Measurements from ENCODE around the gene VGLL4.
"Not testable (repeated sequence)": the region's sequence is repeated elsewhere in the genome, so short reads cannot be mapped to it uniquely, and the experiment has no call there.

The VGLL4 gene

GRCh38 chr3:11596387-11596786 is 47.3 kb downstream of the VGLL4 start:
- no peaks in the 10 kb centered on the region for H4K20me1 ChIP-seq (ENCODE audit: low read depth, low read length)
- H3K4me3 ChIP-seq (ENCODE audit: insufficient read depth, low read length, poor library complexity, severe bottlenecking): no peak overlapping the region
- no peak overlapping the region for H3K4me2 ChIP-seq (ENCODE audit: low read depth, low read length, poor library complexity, severe bottlenecking)
- no peak overlapping the region for H3K9ac ChIP-seq (ENCODE audit: low read length)
- no peak for TF ChIP-seq CTCF (IDR thresholded peaks at IDR 0.05; ENCODE audit: insufficient read depth, low read length, poor library complexity, severe bottlenecking)
- H3F3A ChIP-seq (ENCODE audit: insufficient read depth): peaks cover 22% of the 10 kb centered on the region
- H3K9me2 ChIP-seq (replicated peaks; ENCODE audit: insufficient read depth, low read length): no peaks in the 10 kb centered on the region
- H2AFZ ChIP-seq (ENCODE audit: low read depth, low read length, severe bottlenecking): no peak overlapping the region
- H3K79me2 ChIP-seq (ENCODE audit: insufficient read depth, low read length): peaks cover 85% of the 10 kb centered on the region
- H3K36me3 ChIP-seq (ENCODE audit: low read length): peaks cover 28% of the 10 kb centered on the region
- H3K27ac ChIP-seq (ENCODE audit: low read depth, low read length): peak overlapping the region; percentile 16; the same call in 1 of the 2 replicates
- H3K9me3 ChIP-seq (ENCODE audit: insufficient read depth, low read length): peaks cover 12% of the 10 kb centered on the region; the same call in 1 of the 2 replicates
- no peaks in the 10 kb centered on the region for H3K27me3 ChIP-seq (ENCODE audit: low read length)

- Histone ChIP-seq H3K36me3 (ENCODE audit: low read length) (peaks cover 25% of the 10 kb centered on the region), H3F3A (ENCODE audit: insufficient read depth) (peaks cover 11% of the 10 kb centered on the region; the same call in 1 of the 2 replicates), H3K79me2 (ENCODE audit: insufficient read depth, low read length) (peaks cover 88% of the 10 kb centered on the region), H3K9me3 (ENCODE audit: insufficient read depth, low read length) (peaks cover 12% of the 10 kb centered on the region; the same call in 1 of the 2 replicates)
- H3K27me3 ChIP-seq (ENCODE audit: low read length); H3K9ac ChIP-seq (ENCODE audit: low read length); H2AFZ ChIP-seq (ENCODE audit: low read depth, low read length, severe bottlenecking); H4K20me1 ChIP-seq (ENCODE audit: low read depth, low read length); H3K9me2 ChIP-seq (replicated peaks; ENCODE audit: insufficient read depth, low read length); H3K27ac ChIP-seq (ENCODE audit: low read depth, low read length); H3K4me2 ChIP-seq (ENCODE audit: low read depth, low read length, poor library complexity, severe bottlenecking); H3K4me3 ChIP-seq (ENCODE audit: insufficient read depth, low read length, poor library complexity, severe bottlenecking): not testable (repeated sequence)
Observed at GRCh38 chr3:11595024-11595423, 48.7 kb downstream of the VGLL4 start.

GRCh38 chr3:11593318-11594034 is 50.2 kb downstream of the VGLL4 start:
- H2AFZ ChIP-seq (ENCODE audit: low read depth, low read length, severe bottlenecking): no peak overlapping the region
- peaks cover 21% of the 10 kb centered on the region for H3K36me3 ChIP-seq (ENCODE audit: low read length)
- no peak overlapping the region for H3K4me3 ChIP-seq (ENCODE audit: insufficient read depth, low read length, poor library complexity, severe bottlenecking)
- no peak overlapping the region for H3K27ac ChIP-seq (ENCODE audit: low read depth, low read length)
- H3K9me2 ChIP-seq (replicated peaks; ENCODE audit: insufficient read depth, low read length): no peaks in the 10 kb centered on the region
- H3K79me2 ChIP-seq (ENCODE audit: insufficient read depth, low read length): peaks cover 89% of the 10 kb centered on the region
- TF ChIP-seq EZH2phosphoT487 (conservative IDR thresholded peaks at IDR 0.05; ENCODE audit: low read length): no peak
- TF ChIP-seq CTCF (IDR thresholded peaks at IDR 0.05; ENCODE audit: insufficient read depth, low read length, poor library complexity, severe bottlenecking): no peak
- H3K4me2 ChIP-seq (ENCODE audit: low read depth, low read length, poor library complexity, severe bottlenecking): no peak overlapping the region
- H3K9ac ChIP-seq (ENCODE audit: low read length): no peak overlapping the region
- no peaks in the 10 kb centered on the region; the same call in 1 of the 2 replicates for H4K20me1 ChIP-seq (ENCODE audit: low read depth, low read length)
- no peaks in the 10 kb centered on the region for H3K27me3 ChIP-seq (ENCODE audit: low read length)
- no peaks in the 10 kb centered on the region for H3F3A ChIP-seq (ENCODE audit: insufficient read depth)
- H3K9me3 ChIP-seq (ENCODE audit: insufficient read depth, low read length): peaks cover 12% of the 10 kb centered on the region; the same call in 1 of the 2 replicates
